ENCODE measurements around the gene DTX4. TPM values are rescaled to one million over a fixed set of nuclear protein-coding genes. Genes with fewer than 3 reads are reported as not detected.

DTX4 gene
- total RNA-seq, 1 experiment from 2014 or later, result 4.2 TPM

GRCh38 chr11:59193587-59194130, 21.7 kb downstream of the DTX4 start:
- peaks cover 49% of the 10 kb centered on the region for H3K36me3 Mint-ChIP-seq (ENCODE audit: insufficient read depth, unreplicated experiment)
- POLR2A ChIA-PET, result interaction anchor here (0.7 to 0.9 kb wide), 2 partner anchors 22 to 28 kb away, joined by 3 read pairs; partner anchors contain the start of gene DTX4
- intact Hi-C loops (cut with micrococcal nuclease), result no loop called here

DNA sequence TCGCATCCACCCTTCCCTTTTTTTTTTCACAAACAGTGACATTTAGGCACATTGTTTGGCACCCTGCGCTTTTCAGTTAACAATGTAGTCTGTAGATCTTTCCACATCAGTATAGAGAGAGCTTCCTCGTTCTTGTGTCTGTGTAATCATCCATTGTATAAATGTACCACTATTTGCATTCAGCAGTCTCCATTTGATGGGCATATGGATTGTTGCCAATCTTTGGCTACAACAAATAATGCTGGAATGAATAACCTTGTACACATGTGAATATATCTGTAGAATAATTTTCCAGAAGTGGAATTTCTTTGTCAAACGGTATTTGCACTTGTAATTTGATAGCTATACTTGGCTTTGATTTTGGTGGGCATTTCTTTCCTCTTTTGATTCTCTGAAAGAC, 23.7 kb downstream of the DTX4 start:
- H3K27ac Mint-ChIP-seq (ENCODE audit: low read depth, unreplicated experiment), result no peak overlapping the region
- DNase-seq (ENCODE audit: unreplicated experiment), result no peak
- POLR2A ChIA-PET, result no interaction called here

More at GRCh38 chr11:59193587-59194130, 21.7 kb downstream of the DTX4 start:
- CTCF ChIA-PET, result interaction anchor here (0.6 to 27.3 kb wide), 5 partner anchors 8 to 235 kb away, joined by 4 to 530 read pairs (median 7); partner anchors contain the start of gene DTX4
- no peak overlapping the region for H3K4me3 Mint-ChIP-seq (ENCODE audit: unreplicated experiment)
- TF ChIP-seq, protein P1, sequence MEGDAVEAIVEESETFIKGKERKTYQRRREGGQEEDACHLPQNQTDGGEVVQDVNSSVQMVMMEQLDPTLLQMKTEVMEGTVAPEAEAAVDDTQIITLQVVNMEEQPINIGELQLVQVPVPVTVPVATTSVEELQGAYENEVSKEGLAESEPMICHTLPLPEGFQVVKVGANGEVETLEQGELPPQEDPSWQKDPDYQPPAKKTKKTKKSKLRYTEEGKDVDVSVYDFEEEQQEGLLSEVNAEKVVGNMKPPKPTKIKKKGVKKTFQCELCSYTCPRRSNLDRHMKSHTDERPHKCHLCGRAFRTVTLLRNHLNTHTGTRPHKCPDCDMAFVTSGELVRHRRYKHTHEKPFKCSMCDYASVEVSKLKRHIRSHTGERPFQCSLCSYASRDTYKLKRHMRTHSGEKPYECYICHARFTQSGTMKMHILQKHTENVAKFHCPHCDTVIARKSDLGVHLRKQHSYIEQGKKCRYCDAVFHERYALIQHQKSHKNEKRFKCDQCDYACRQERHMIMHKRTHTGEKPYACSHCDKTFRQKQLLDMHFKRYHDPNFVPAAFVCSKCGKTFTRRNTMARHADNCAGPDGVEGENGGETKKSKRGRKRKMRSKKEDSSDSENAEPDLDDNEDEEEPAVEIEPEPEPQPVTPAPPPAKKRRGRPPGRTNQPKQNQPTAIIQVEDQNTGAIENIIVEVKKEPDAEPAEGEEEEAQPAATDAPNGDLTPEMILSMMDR (IDR thresholded peaks at IDR 0.05; ENCODE audit: unreplicated experiment), result no peak
- H3K27ac Mint-ChIP-seq (ENCODE audit: low read depth, unreplicated experiment), result no peak overlapping the region
- H3K9me3 Mint-ChIP-seq (ENCODE audit: unreplicated experiment), result no peaks in the 10 kb centered on the region
- DNase-seq (ENCODE audit: unreplicated experiment), result no peak
- H3K27me3 Mint-ChIP-seq (ENCODE audit: insufficient read depth, unreplicated experiment), result no peaks in the 10 kb centered on the region
- no peaks in the 10 kb centered on the region for H3K4me1 Mint-ChIP-seq (ENCODE audit: insufficient read depth, unreplicated experiment)
- no TSS peak for BruUV-seq (replicated peaks)

DNA sequence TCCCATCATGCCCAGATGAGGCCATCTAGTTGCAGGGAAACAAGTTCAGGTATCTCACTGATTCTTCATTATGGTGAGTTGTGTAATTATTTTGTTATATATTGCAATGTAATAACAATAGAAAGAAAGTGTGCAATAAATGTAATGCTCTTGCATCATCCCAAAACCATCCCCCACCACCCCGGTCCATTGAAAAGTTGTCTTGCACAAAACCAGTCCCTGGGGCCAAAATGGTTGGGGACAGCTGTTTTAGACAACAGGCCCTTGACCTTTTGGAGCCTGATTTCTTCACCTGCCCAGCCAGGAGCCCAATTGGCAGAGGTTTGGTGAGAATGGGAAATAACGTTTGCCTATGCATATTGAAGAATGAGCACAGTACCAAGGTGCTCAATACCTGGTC, 24.8 kb downstream of the DTX4 start:
- Mint-ChIP-seq H3K4me1 (ENCODE audit: insufficient read depth, unreplicated experiment) (peaks cover 11% of the 10 kb centered on the region), H3K27me3 (ENCODE audit: insufficient read depth, unreplicated experiment) (no peaks in the 10 kb centered on the region), H3K4me3 (ENCODE audit: unreplicated experiment) (no peak overlapping the region), H3K36me3 (ENCODE audit: insufficient read depth, unreplicated experiment) (peaks cover 42% of the 10 kb centered on the region), H3K27ac (ENCODE audit: low read depth, unreplicated experiment) (no peak overlapping the region), H3K9me3 (ENCODE audit: unreplicated experiment) (no peaks in the 10 kb centered on the region)
- intact Hi-C loops (cut with micrococcal nuclease), result no loop called here
- peak; percentile 27 for DNase-seq (ENCODE audit: unreplicated experiment)
- BruUV-seq (replicated peaks), result no TSS peak
- ChIA-PET CTCF (interaction anchor here (1.3 kb wide), 1 partner anchor 9 kb away, joined by 3 read pairs; no protein-coding TSS in a partner anchor), POLR2A (no interaction called here)
- TF ChIP-seq, protein P1 (IDR thresholded peaks at IDR 0.05; ENCODE audit: unreplicated experiment), result no peak

More for the DNA sequence above, 23.7 kb downstream of the DTX4 start:
- CTCF ChIA-PET, result interaction anchor here (1.3 to 27.3 kb wide), 3 partner anchors 8 to 22 kb away, joined by 3 to 530 read pairs (median 223); partner anchors contain the start of gene DTX4
- Mint-ChIP-seq H3K4me1 (ENCODE audit: insufficient read depth, unreplicated experiment) (no peaks in the 10 kb centered on the region), H3K4me3 (ENCODE audit: unreplicated experiment) (no peak overlapping the region), H3K36me3 (ENCODE audit: insufficient read depth, unreplicated experiment) (peaks cover 46% of the 10 kb centered on the region), H3K9me3 (ENCODE audit: unreplicated experiment) (no peaks in the 10 kb centered on the region), H3K27me3 (ENCODE audit: insufficient read depth, unreplicated experiment) (no peaks in the 10 kb centered on the region)
- TF ChIP-seq, protein P1 (IDR thresholded peaks at IDR 0.05; ENCODE audit: unreplicated experiment), result no peak
- intact Hi-C loops (cut with micrococcal nuclease), result no loop called here
- BruUV-seq (replicated peaks), result no TSS peak

- intact Hi-C loops (cut with micrococcal nuclease), result no loop called here
- POLR2A ChIA-PET, result interaction anchor here (0.6 to 1.4 kb wide), 2 partner anchors 23 to 443 kb away, joined by 4 to 6 read pairs; no protein-coding TSS in a partner anchor
- H3K4me1 Mint-ChIP-seq (ENCODE audit: insufficient read depth, unreplicated experiment), result peaks cover 14% of the 10 kb centered on the region
- CTCF ChIA-PET, result interaction anchor here (1.8 to 2.6 kb wide), 4 partner anchors 9 to 232 kb away, joined by 12 to 25 read pairs (median 18); partner anchors contain the start of gene DTX4
- DNase-seq (ENCODE audit: unreplicated experiment), result no peak
- peak overlapping the region; percentile 17 for H3K27ac Mint-ChIP-seq (ENCODE audit: low read depth, unreplicated experiment)
- no peaks in the 10 kb centered on the region for H3K9me3 Mint-ChIP-seq (ENCODE audit: unreplicated experiment)
- TF ChIP-seq, protein P1 (IDR thresholded peaks at IDR 0.05; ENCODE audit: unreplicated experiment), result no peak
- H3K4me3 Mint-ChIP-seq (ENCODE audit: unreplicated experiment), result no peak overlapping the region
- BruUV-seq (replicated peaks), result no TSS peak
- no peaks in the 10 kb centered on the region for H3K27me3 Mint-ChIP-seq (ENCODE audit: insufficient read depth, unreplicated experiment)
- peaks cover 37% of the 10 kb centered on the region for H3K36me3 Mint-ChIP-seq (ENCODE audit: insufficient read depth, unreplicated experiment)
Observed at GRCh38 chr11:59197991-59198390, 26.1 kb downstream of the DTX4 start.
